ENCODE results near the gene NCAM2. TPM values are rescaled to one million over a fixed set of nuclear protein-coding genes. Genes with fewer than 3 reads are reported as not detected.

NCAM2 gene
- total RNA-seq, 4 donors from 2014 or later, result 3.2 to 9.1 (median 4.6) TPM

GRCh38 chr21:21151231-21151630 is 153.0 kb downstream of the NCAM2 start:
- no peaks in the 10 kb centered on the region for H3K27me3 ChIP-seq
- 72 to 85% methylated on average over 3 of the region's 3 CpGs for WGBS, 2 donors (ENCODE audit: low coverage in 1 of 2)
- H3K4me3 ChIP-seq, result no peak overlapping the region
- H3K36me3 ChIP-seq, result no peaks in the 10 kb centered on the region
- H3K9me3 ChIP-seq, result no peaks in the 10 kb centered on the region
- no peaks in the 10 kb centered on the region for H3K4me1 ChIP-seq
- TF ChIP-seq POLR2A (IDR thresholded peaks at IDR 0.05) (no peak), CTCF (IDR thresholded peaks at IDR 0.05) (no peak), POLR2AphosphoS5 (IDR thresholded peaks at IDR 0.05) (no peak), EP300 (IDR thresholded peaks at IDR 0.05) (no peak)
- H3K27ac ChIP-seq, result no peak overlapping the region
- ATAC-seq, result no peak

- TF ChIP-seq CTCF (IDR thresholded peaks at IDR 0.05) (no peak), POLR2AphosphoS5 (IDR thresholded peaks at IDR 0.05) (no peak), POLR2A (IDR thresholded peaks at IDR 0.05) (no peak), EP300 (IDR thresholded peaks at IDR 0.05) (no peak)
- Histone ChIP-seq H3K36me3 (no peaks in the 10 kb centered on the region), H3K9me3 (no peaks in the 10 kb centered on the region), H3K27ac (no peak overlapping the region), H3K27me3 (no peaks in the 10 kb centered on the region), H3K4me3 (no peak overlapping the region), H3K4me1 (no peaks in the 10 kb centered on the region)
- no peak for ATAC-seq
Observed at GRCh38 chr21:21156397-21156796, 158.2 kb downstream of the NCAM2 start.

GRCh38 chr21:21156957-21157356 is 158.7 kb downstream of the NCAM2 start:
- Histone ChIP-seq H3K27me3 (no peaks in the 10 kb centered on the region), H3K27ac (no peak overlapping the region), H3K4me3 (no peak overlapping the region), H3K4me1 (no peaks in the 10 kb centered on the region), H3K9me3 (no peaks in the 10 kb centered on the region), H3K36me3 (no peaks in the 10 kb centered on the region)
- no peak for TF ChIP-seq POLR2AphosphoS5 (IDR thresholded peaks at IDR 0.05)
- no peak for TF ChIP-seq CTCF (IDR thresholded peaks at IDR 0.05)
- TF ChIP-seq POLR2A (IDR thresholded peaks at IDR 0.05), result no peak
- no peak for TF ChIP-seq EP300 (IDR thresholded peaks at IDR 0.05)
- WGBS, 2 donors (ENCODE audit: low coverage in 1 of 2), result 50 to 53% methylated on average over 3 to 4 of the region's 4 CpGs
- ATAC-seq, result no peak

- WGBS, 2 donors (ENCODE audit: low coverage in 1 of 2), result 84 to 95% methylated on average over 6 to 10 of the region's 12 CpGs
- no peak overlapping the region for H3K4me3 ChIP-seq
- no peaks in the 10 kb centered on the region for H3K27me3 ChIP-seq
- H3K9me3 ChIP-seq, result no peaks in the 10 kb centered on the region
- TF ChIP-seq EP300 (IDR thresholded peaks at IDR 0.05) (no peak), POLR2A (IDR thresholded peaks at IDR 0.05) (no peak)
- H3K27ac ChIP-seq, result no peak overlapping the region
- ATAC-seq, result no peak
- no peaks in the 10 kb centered on the region for H3K36me3 ChIP-seq
- H3K4me1 ChIP-seq, result no peaks in the 10 kb centered on the region
Observed at GRCh38 chr21:21158376-21158918, 160.2 kb downstream of the NCAM2 start.

- Histone ChIP-seq H3K4me3 (no peak overlapping the region), H3K27me3 (no peaks in the 10 kb centered on the region), H3K36me3 (no peaks in the 10 kb centered on the region), H3K4me1 (no peaks in the 10 kb centered on the region), H3K9me3 (no peaks in the 10 kb centered on the region), H3K27ac (no peak overlapping the region)
- TF ChIP-seq POLR2A (IDR thresholded peaks at IDR 0.05) (no peak), POLR2AphosphoS5 (IDR thresholded peaks at IDR 0.05) (no peak), CTCF (IDR thresholded peaks at IDR 0.05) (no peak), EP300 (IDR thresholded peaks at IDR 0.05) (no peak)
- no peak for ATAC-seq
- WGBS, 2 donors (ENCODE audit: low coverage in 1 of 2), result 80 to 88% methylated on average over 1 to 3 of the region's 3 CpGs
Observed at GRCh38 chr21:21159253-21159899, 161.2 kb downstream of the NCAM2 start.
